Psoas muscle (tissue), 8 donors: ENCODE measurements around the gene MIPEP. TPM values are rescaled to one million over a fixed set of nuclear protein-coding genes. Genes with fewer than 3 reads are reported as not detected.

Experiments
- ATAC-seq, 4 donors: fragments of 200-7000 bp; cut with Tn5 transposase; one replicate each; pipeline ENCODE4 v1.9.1; 2020; ENCODE audit warnings: moderate library complexity in 3 of 4, mild to moderate bottlenecking in 2 of 4
- DNase-seq, 2 donors: peaks; one replicate each; pipeline ENCODE4 v3.0.0-alpha.2; 2020
- H3K27ac ChIP-seq: fragments of 200-600 bp; one replicate; pipeline ENCODE4 v1.8.0; 2022
- H3K27me3 ChIP-seq, 3 donors: fragments of 200-600 bp in 1 of 3; one replicate each; pipeline versions ENCODE4 v1.6.1 to v1.8.0; 2013 to 2022; ENCODE audit warnings: low read length in 2 of 3, mild to moderate bottlenecking in 2 of 3, moderate library complexity in 1 of 3; ENCODE audit not compliant: insufficient read depth in 3 of 3
- H3K36me3 ChIP-seq, 2 donors: fragments of 200-600 bp in 1 of 2; one replicate each; pipeline versions ENCODE4 v1.6.1 to v1.8.0; 2013 to 2022; ENCODE audit warnings: low read depth in 1 of 2, mild to moderate bottlenecking in 1 of 2, moderate library complexity in 1 of 2; ENCODE audit not compliant: insufficient read depth in 1 of 2
- H3K4me1 ChIP-seq: fragments of 200-600 bp; one replicate; pipeline ENCODE4 v1.8.0; 2022
- H3K4me3 ChIP-seq: fragments of 200-600 bp; one replicate; pipeline ENCODE4 v1.8.0; 2022; ENCODE audit warnings: mild to moderate bottlenecking
- H3K9me3 ChIP-seq: fragments of 200-600 bp; one replicate; pipeline ENCODE4 v1.8.0; 2022
- WGBS, 3 donors: extraction: QIAGEN DNeasy Blood & Tissue Kit; methylation state at CpG; one replicate each; pipeline versions ENCODE4 v1.1.6 to v1.1.7; 2013; 5-methylcytosine and 5-hydroxymethylcytosine counted together
- intact Hi-C, 2 donors: fragments of 100-400 bp; cut with DNase I; formaldehyde crosslinking; loops; one replicate each; pipeline versions ENCODE4 v1.11.0 to v1.14.2; 2022
- polyA plus RNA-seq, 3 donors: library from polyadenylated mRNA; stranded (reverse); fragments of 200-250 nt; gene quantifications; one replicate each; pipeline ENCODE4 v1.2.3, GENCODE V29; 2013
- total RNA-seq, 4 donors: library from RNA; stranded (reverse); fragmentation: NEBNext Ultra II Directional in 2 of 4; extraction: Animal tissue kit (Norgen Biotek cat#: 25700) in 2 of 4; gene quantifications; one replicate each; pipeline versions ENCODE4 v1.2.1 to v1.2.4, GENCODE V29; 2021 to 2023
- TF ChIP-seq, protein P1 (sequence below): fragments of 200-600 bp; IDR thresholded peaks from one replicate; pipeline ENCODE4 v1.8.0; 2022; ENCODE audit warnings: antibody characterized with exemption
- donor health status: healthy with polysubstance abuse.
- donor health status: DM: no; HTN: no; CAD: no; lungs with moderate emphysema.
- donor health status: Bipolar disorder and iron deficiency.
- donor health status: healthy.
- donor health status: DM: yes; HTN: yes; CAD: no.
- donor health status: DM: no; HTN: no; CAD: no.
- donor health status: DM: no; HTN: no; CAD: no.
- donor health status: DM: yes; HTN: yes; CAD: no.

MIPEP gene
- total and polyA plus RNA-seq, 7 donors = 13.3 to 28.2 (median 17.0) TPM

DNA sequence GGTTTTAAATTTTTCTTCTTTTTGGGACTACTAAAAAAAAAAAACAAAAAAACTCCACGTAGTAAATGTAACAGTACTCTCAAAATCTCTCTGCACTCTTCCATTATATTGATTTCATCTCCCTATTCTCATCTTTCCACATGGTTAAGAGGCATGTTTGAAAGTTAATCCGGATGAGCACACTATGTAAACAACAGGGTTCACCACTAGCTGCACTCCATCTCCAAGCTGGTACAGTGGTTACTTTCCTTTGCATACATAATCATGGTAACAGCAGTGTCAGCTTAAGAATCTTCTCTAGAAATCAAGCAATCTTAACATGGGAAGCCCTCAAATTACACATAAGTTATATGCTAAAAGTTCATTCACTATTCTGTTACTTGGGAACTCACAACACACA is 92.6 kb downstream of the MIPEP start:
- DNase-seq (no peak), ATAC-seq (no peak)
- Histone ChIP-seq H3K9me3 (no peaks in the 10 kb centered on the region), H3K27ac (no peak overlapping the region), H3K27me3 (no peaks in the 10 kb centered on the region), H3K36me3 (no peaks in the 10 kb centered on the region), H3K4me3 (no peak overlapping the region), H3K4me1 (peaks cover 9% of the 10 kb centered on the region)
- TF ChIP-seq, protein P1, sequence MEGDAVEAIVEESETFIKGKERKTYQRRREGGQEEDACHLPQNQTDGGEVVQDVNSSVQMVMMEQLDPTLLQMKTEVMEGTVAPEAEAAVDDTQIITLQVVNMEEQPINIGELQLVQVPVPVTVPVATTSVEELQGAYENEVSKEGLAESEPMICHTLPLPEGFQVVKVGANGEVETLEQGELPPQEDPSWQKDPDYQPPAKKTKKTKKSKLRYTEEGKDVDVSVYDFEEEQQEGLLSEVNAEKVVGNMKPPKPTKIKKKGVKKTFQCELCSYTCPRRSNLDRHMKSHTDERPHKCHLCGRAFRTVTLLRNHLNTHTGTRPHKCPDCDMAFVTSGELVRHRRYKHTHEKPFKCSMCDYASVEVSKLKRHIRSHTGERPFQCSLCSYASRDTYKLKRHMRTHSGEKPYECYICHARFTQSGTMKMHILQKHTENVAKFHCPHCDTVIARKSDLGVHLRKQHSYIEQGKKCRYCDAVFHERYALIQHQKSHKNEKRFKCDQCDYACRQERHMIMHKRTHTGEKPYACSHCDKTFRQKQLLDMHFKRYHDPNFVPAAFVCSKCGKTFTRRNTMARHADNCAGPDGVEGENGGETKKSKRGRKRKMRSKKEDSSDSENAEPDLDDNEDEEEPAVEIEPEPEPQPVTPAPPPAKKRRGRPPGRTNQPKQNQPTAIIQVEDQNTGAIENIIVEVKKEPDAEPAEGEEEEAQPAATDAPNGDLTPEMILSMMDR = no peak
- WGBS, 3 donors = 35 to 65% (median 36%) methylated on average over 2 of the region's 2 CpGs
- intact Hi-C loops = no loop called here

DNA sequence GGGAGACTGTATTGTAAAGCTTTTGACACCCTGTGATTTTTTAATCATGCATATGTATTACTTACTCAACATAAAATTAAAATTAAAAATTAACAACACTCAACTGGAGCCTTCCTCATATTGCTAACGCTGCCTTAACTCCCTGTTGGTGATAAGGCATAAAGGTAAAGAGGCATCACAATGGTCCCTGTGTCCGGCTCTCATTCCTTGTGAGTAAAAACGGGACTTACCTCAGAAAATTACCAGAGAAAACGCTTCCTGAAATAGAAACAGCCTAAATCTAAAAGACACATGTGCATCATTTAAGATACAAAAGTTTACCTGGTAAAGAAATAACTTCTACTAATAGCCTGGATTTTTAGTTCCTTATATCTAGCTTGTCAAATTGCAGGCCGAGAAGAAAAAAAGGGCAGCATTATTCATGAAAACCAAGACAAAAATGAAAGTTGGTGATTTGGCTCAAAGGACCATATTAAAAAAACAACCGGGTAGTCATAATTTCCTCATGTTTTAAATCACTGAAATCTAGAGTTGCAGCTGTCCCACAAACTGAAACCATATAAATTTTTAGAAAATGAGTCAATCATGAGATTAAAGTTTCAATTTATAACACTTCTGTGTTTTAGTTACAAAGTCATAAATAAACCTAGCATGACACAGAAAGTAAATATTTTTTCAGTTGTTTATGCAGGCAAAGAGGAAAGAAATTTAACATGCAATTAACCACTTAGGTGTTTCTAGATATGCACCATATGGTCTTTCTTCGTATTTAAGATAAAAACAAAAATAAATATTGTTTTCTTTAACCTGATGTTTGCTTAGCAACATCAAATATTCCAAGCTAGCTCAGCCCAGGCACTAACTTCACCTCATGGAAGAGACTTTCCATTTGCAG is 94.7 kb downstream of the MIPEP start:
- Histone ChIP-seq H3K36me3 (no peaks in the 10 kb centered on the region), H3K4me3 (no peak overlapping the region), H3K27me3 (no peaks in the 10 kb centered on the region), H3K4me1 (peaks cover 9% of the 10 kb centered on the region), H3K27ac (peak overlapping the region; percentile 4), H3K9me3 (no peaks in the 10 kb centered on the region)
- 36 to 41% (median 37%) methylated on average over 7 of the region's 7 CpGs for WGBS, 3 donors
- TF ChIP-seq, protein P1 = no peak
- DNase-seq (no peak), ATAC-seq (no peak)
- intact Hi-C loops = no loop called here

DNA sequence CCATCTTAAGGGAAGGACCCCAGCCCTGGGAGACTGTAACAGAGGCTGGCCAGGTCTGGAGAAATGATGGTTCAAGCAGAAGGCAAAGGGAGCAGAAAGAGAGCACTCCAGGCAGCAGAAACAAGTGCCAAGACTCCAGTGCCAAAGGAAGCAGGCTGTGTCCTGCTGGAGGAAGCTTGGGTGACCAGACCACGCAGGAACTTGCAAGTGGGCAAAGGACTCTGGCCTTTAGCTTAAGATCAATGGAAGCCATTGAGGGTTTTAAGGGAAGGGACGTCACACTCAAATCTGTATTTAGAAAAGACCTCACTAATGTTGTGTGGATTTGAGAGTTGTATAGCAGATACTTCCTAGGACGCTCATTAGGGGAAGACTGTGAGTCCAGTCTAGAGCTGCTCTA is 95.5 kb downstream of the MIPEP start:
- no peak for ATAC-seq
- TF ChIP-seq, protein P1 = no peak
- no peak overlapping the region for H3K27ac ChIP-seq
- peaks cover 9% of the 10 kb centered on the region for H3K4me1 ChIP-seq
- WGBS, 3 donors = 67 to 72% (median 71%) methylated on average over 3 of the region's 3 CpGs
- intact Hi-C loops = no loop called here
- H3K27me3 ChIP-seq = no peaks in the 10 kb centered on the region
- no peak overlapping the region for H3K4me3 ChIP-seq
- DNase-seq = no peak
- no peaks in the 10 kb centered on the region for H3K9me3 ChIP-seq
- no peaks in the 10 kb centered on the region for H3K36me3 ChIP-seq

DNA sequence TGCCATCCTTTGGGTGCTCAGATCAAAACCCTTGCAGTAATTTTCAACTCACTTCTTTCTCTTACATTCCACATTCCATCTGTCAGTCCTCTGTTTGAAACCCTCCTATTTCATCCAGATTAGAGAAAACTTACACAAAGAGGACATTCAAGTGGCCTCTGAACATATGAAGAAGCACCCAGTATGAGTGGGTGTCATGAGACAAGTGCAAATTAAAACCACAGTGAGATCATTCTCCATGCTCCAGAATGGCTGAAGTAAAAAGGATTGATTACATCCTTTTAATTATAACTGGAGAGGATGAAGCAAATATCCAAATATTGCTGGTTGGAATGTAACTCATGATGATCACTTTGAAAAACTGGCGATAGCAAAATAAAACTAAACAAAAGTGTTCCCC is 96.5 kb downstream of the MIPEP start:
- no peaks in the 10 kb centered on the region for H3K36me3 ChIP-seq
- H3K4me3 ChIP-seq = no peak overlapping the region
- H3K4me1 ChIP-seq = peaks cover 9% of the 10 kb centered on the region
- H3K27ac ChIP-seq = no peak overlapping the region
- TF ChIP-seq, protein P1 = no peak
- intact Hi-C loops = no loop called here
- H3K9me3 ChIP-seq = no peaks in the 10 kb centered on the region
- 74 to 90% (median 85%) methylated on average over 1 of the region's 1 CpG for WGBS, 3 donors
- H3K27me3 ChIP-seq = no peaks in the 10 kb centered on the region
- ATAC-seq (no peak), DNase-seq (no peak)
